Heart left ventricle (tissue), 16 donors: Measurements from ENCODE around the gene POLR2L. TPM values are rescaled to one million over a fixed set of nuclear protein-coding genes. Genes with fewer than 3 reads are reported as not detected.

ENCODE experiments used
- ATAC-seq, 4 donors: fragments of 200-7000 bp; cut with Tn5 transposase; one replicate each; pipeline ENCODE4 v1.9.1; 2020 to 2022; ENCODE audit warnings: moderate library complexity in 4 of 4, mild to moderate bottlenecking in 3 of 4, moderate number of reproducible peaks in 1 of 4
- DNase-seq, 5 donors: peaks; one replicate each; pipeline ENCODE4 v3.0.0-alpha.2; 2020
- H3K27ac ChIP-seq, 12 donors: fragments of 200-600 bp; sonication (generic) in 4 of 12; one replicate each; pipeline versions ENCODE4 v1.5.0 to v1.8.0; 2016 to 2022; ENCODE audit warnings: mild to moderate bottlenecking in 2 of 12
- H3K27me3 ChIP-seq, 9 donors: fragments of 200-600 bp; sonication (generic) in 2 of 9; one replicate each; pipeline versions ENCODE4 v1.5.1 to v1.8.0; 2016 to 2022; ENCODE audit warnings: mild to moderate bottlenecking in 3 of 9
- H3K36me3 ChIP-seq, 9 donors: fragments of 200-600 bp; sonication (generic) in 2 of 9; one replicate each; pipeline versions ENCODE4 v1.5.0 to v1.8.0; 2018 to 2022; ENCODE audit warnings: mild to moderate bottlenecking in 2 of 9
- H3K4me1 ChIP-seq, 12 donors: fragments of 200-600 bp; sonication (generic) in 4 of 12; one replicate each; pipeline versions ENCODE4 v1.5.0 to v1.8.0; 2016 to 2022; ENCODE audit warnings: mild to moderate bottlenecking in 3 of 12
- H3K4me3 ChIP-seq, 12 donors: fragments of 200-600 bp; sonication (generic) in 4 of 12; one replicate each; pipeline versions ENCODE4 v1.5.0 to v1.8.0; 2017 to 2022; ENCODE audit warnings: mild to moderate bottlenecking in 9 of 12, moderate library complexity in 4 of 12
- H3K9me3 ChIP-seq, 12 donors: fragments of 200-600 bp; sonication (generic) in 4 of 12; one replicate each; pipeline versions ENCODE4 v1.5.0 to v1.8.0; 2016 to 2022; ENCODE audit warnings: mild to moderate bottlenecking in 1 of 12
- CTCF ChIP-seq, 12 donors: fragments of 200-600 bp; sonication (generic) in 4 of 12; IDR thresholded peaks; one replicate each; pipeline versions ENCODE4 v1.5.0 to v1.8.0; 2018 to 2022; ENCODE audit warnings: antibody characterized with exemption in 12 of 12, mild to moderate bottlenecking in 5 of 12
- POLR2A ChIP-seq, 2 donors: fragments of 450-650 bp; IDR thresholded peaks; one replicate each; pipeline ENCODE4 v1.6.1; 2017; ENCODE audit warnings: antibody characterized with exemption in 2 of 2, mild to moderate bottlenecking in 2 of 2, moderate library complexity in 2 of 2
- WGBS, 4 donors: extraction: QIAGEN DNeasy Blood & Tissue Kit in 2 of 4; methylation state at CpG; one replicate each; pipeline versions ENCODE4 v1.1.5 to v1.1.7; 2013 to 2018; 5-methylcytosine and 5-hydroxymethylcytosine counted together
- intact Hi-C, 10 donors: fragments of 100-400 bp; cut with DNase I; formaldehyde crosslinking; loops; one replicate each; pipeline versions ENCODE4 v1.11.1 to v1.14.2; 2022
- polyA plus RNA-seq, 2 donors: library from polyadenylated mRNA; stranded (reverse); fragments of 200-250 nt; gene quantifications; one replicate each; pipeline ENCODE4 v1.2.3, GENCODE V29; 2013
- total RNA-seq, 9 donors: library from RNA; depleted of rRNA in 2 of 9; stranded (reverse); fragments of >200 nt in 2 of 9; fragmentation: NEBNext Ultra II Directional in 3 of 9; extraction: Animal tissue kit (Norgen Biotek cat#: 25700) in 3 of 9; gene quantifications; one replicate each; pipeline versions ENCODE4 v1.1.0 to v1.2.4, GENCODE V29; 2016 to 2023
- donor health status: ischemic (EF 13 %, LVEDD 7.1; RV severe dilation, severe dysfunction).
- donor health status: healthy with polysubstance abuse.
- donor health status: DM: no; HTN: yes; CAD: no.
- donor health status: DM: no; HTN: no; CAD: no.
- donor health status: ischemic (EF 25% LVEDD 6.9; RV normal size, moderate dysfunction).
- donor health status: ischemic (EF 25% LVEDD 5.7; RV mildly dilated, moderate dysfunction).
- donor health status: healthy.
- donor health status: DM: yes; HTN: yes; CAD: no.
- donor health status: ischemic (EF 35%, LVEDD 5.7; RV mildly dilated, moderate dysfunction).
- donor health status: nonischemic (EF 11% LVEDD 7.7; RV severe dilation, severe dysfunction).
- donor health status: DM: yes; HTN: yes; CAD: no.
- donor health status: PGD.
- donor health status: ischemic (EF 29% LVEDD 5.4; RV normal size, mild dysfunction).
- donor health status: nonischemic (EF 23%, LVEDD 6.1; RV moderate dilation, normal function).

POLR2L gene
- total and polyA plus RNA-seq, 11 donors, result 74.4 to 267 (median 208) TPM

DNA sequence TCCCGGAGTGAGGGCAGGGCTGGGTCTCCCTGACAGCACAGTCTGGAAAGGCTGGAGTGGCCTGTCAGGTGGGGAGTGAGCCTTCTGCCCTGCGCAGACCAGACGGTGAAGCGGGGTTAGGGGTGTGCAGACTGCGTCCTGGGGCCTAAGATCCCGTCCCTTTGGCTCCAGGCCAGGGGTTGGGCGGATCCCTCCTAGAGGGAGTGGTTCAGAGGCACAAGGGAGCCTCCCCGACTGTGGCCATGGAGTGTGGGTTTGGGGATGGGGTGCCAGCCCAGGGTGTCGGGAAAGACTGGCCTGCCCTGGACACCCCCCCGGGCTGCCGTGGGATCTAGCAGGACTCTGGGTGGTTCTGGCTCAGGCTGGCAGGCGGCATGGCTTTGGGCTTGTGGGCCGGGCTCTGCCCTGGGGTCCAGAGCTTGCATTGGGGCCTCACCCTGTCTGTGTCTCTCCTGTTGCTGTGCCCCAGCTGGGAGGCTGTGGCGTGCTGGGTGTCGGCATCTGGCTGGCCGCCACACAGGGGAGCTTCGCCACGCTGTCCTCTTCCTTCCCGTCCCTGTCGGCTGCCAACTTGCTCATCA is 19.8 kb upstream of the POLR2L start:
- ATAC-seq, result no peak
- intact Hi-C loops, result no loop called here
- peak in 1 of 5 donors; percentile 50 for DNase-seq
- Histone ChIP-seq H3K36me3 (peaks cover 0 to 45% (median 35%) of the 10 kb centered on the region in 9 donors), H3K4me3 (no peak overlapping the region), H3K27ac (no peak overlapping the region), H3K9me3 (no peaks in the 10 kb centered on the region), H3K27me3 (no peaks in the 10 kb centered on the region), H3K4me1 (peaks cover 4 to 25% (median 12%) of the 10 kb centered on the region in 12 donors)
- no peak for TF ChIP-seq CTCF (IDR thresholded peaks at IDR 0.05)
- no peak for TF ChIP-seq POLR2A (IDR thresholded peaks at IDR 0.05)
- 51 to 57% (median 54%) methylated on average over 6 to 20 of the region's 20 CpGs for WGBS, 4 donors

DNA sequence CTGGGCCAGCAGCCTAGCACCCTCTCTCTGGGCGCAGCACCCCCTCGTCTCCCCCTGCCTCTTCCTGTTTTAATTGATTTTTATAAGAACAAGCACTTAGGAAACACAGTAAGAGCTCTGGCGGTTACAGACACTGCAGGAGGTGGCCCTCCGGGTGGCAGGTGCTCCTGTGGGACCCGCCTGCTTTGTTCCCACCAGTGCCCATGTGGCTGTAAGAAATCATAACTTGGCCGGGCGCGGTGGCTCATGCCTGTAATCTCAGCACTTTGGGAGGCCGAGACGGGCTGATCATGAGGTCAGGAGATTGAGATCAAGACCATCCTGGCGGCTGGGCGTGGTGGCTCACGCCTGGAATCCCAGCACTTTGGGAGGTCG is 18.8 kb upstream of the POLR2L start:
- peaks cover 4 to 36% (median 18%) of the 10 kb centered on the region in 12 donors for H3K4me1 ChIP-seq

GRCh38 chr11:860234-861104 is 18.1 kb upstream of the POLR2L start:
- peaks cover 0 to 32% (median 26%) of the 10 kb centered on the region in 9 donors for H3K36me3 ChIP-seq
- H3K4me1 ChIP-seq, result peaks cover 4 to 42% (median 18%) of the 10 kb centered on the region in 12 donors
- ATAC-seq, result no peak
- DNase-seq, result no peak
- TF ChIP-seq CTCF (IDR thresholded peaks at IDR 0.05), result no peak
- no peak for TF ChIP-seq POLR2A (IDR thresholded peaks at IDR 0.05)
- 83 to 88% (median 87%) methylated on average over 9 to 21 of the region's 21 CpGs for WGBS, 4 donors
- H3K27me3 ChIP-seq, result no peaks in the 10 kb centered on the region
- H3K27ac ChIP-seq, result peak overlapping the region in 8 of 12 donors; percentile 0 to 79 (median 58)
- intact Hi-C loops, result no loop called here
- H3K4me3 ChIP-seq, result peak overlapping the region in 2 of 12 donors; percentile 5 to 31
- H3K9me3 ChIP-seq, result no peaks in the 10 kb centered on the region

More for the DNA sequence above, 18.8 kb upstream of the POLR2L start:
- no peak for DNase-seq
- no peaks in the 10 kb centered on the region for H3K27me3 ChIP-seq
- intact Hi-C loops, result no loop called here
- H3K9me3 ChIP-seq, result no peaks in the 10 kb centered on the region
- H3K27ac ChIP-seq, result no peak overlapping the region
- peaks cover 0 to 36% (median 31%) of the 10 kb centered on the region in 9 donors for H3K36me3 ChIP-seq
- WGBS, 4 donors, result 93 to 96% (median 94%) methylated on average over 14 of the region's 14 CpGs
- no peak overlapping the region for H3K4me3 ChIP-seq
- ATAC-seq, result no peak
- no peak for TF ChIP-seq POLR2A (IDR thresholded peaks at IDR 0.05)
- TF ChIP-seq CTCF (IDR thresholded peaks at IDR 0.05), result no peak
